ENCODE results near the gene SACM1L. TPM values are rescaled to one million over a fixed set of nuclear protein-coding genes. Genes with fewer than 3 reads are reported as not detected.
"Not testable (repeated sequence)": the region's sequence is repeated elsewhere in the genome, so short reads cannot be mapped to it uniquely, and the experiment has no call there.

The SACM1L gene
- total RNA-seq, 1 donor from 2014 or later = 45.1 TPM

GRCh38 chr3:45666757-45667431 lies 22.3 kb upstream of the SACM1L start:
- no peak for DNase-seq (ENCODE audit: low spot score)

- DNase-seq (ENCODE audit: low spot score) = no peak
These were observed 21.6 kb upstream of the SACM1L start for GRCh38 chr3:45667569-45667934.

- no peak for DNase-seq (ENCODE audit: low spot score)
These were observed 18.8 kb upstream of the SACM1L start for GRCh38 chr3:45670436-45670835.

GRCh38 chr3:45670991-45671390 lies 18.2 kb upstream of the SACM1L start:
- no peak for DNase-seq (ENCODE audit: low spot score)

- DNase-seq (ENCODE audit: low spot score) = no peak
These were observed 15.9 kb upstream of the SACM1L start for GRCh38 chr3:45673273-45673672.

- DNase-seq (ENCODE audit: low spot score) = no peak
These were observed 12.7 kb upstream of the SACM1L start for GRCh38 chr3:45676325-45677032.

GRCh38 chr3:45677033-45677446 lies 12.2 kb upstream of the SACM1L start:
- no peak for DNase-seq (ENCODE audit: low spot score)

- no peak for DNase-seq (ENCODE audit: low spot score)
These were observed 11.4 kb upstream of the SACM1L start for GRCh38 chr3:45677841-45678240.

- no peak for DNase-seq (ENCODE audit: low spot score)
These were observed 9.4 kb upstream of the SACM1L start for GRCh38 chr3:45679805-45680204.

GRCh38 chr3:45681221-45681620 lies 8.0 kb upstream of the SACM1L start:
- no peak for DNase-seq (ENCODE audit: low spot score)

GRCh38 chr3:45681846-45682245 lies 7.3 kb upstream of the SACM1L start:
- DNase-seq (ENCODE audit: low spot score) = no peak

GRCh38 chr3:45682311-45682710 lies 6.9 kb upstream of the SACM1L start:
- no peak for DNase-seq (ENCODE audit: low spot score)

GRCh38 chr3:45682786-45683185 lies 6.4 kb upstream of the SACM1L start:
- no peak for DNase-seq (ENCODE audit: low spot score)

GRCh38 chr3:45683417-45684326 lies 5.5 kb upstream of the SACM1L start:
- DNase-seq (ENCODE audit: low spot score) = no peak

GRCh38 chr3:45684327-45684892 lies 4.8 kb upstream of the SACM1L start:
- no peak for DNase-seq (ENCODE audit: low spot score)

- DNase-seq (ENCODE audit: low spot score) = not testable (repeated sequence)
These were observed 3.5 kb upstream of the SACM1L start for GRCh38 chr3:45685722-45686121.

GRCh38 chr3:45686850-45687249 lies 2.3 kb upstream of the SACM1L start:
- DNase-seq (ENCODE audit: low spot score) = no peak

GRCh38 chr3:45687828-45688193 lies 1.4 kb upstream of the SACM1L start:
- no peak for DNase-seq (ENCODE audit: low spot score)

- no peak for DNase-seq (ENCODE audit: low spot score)
These were observed 858 bp upstream of the SACM1L start for GRCh38 chr3:45688194-45688881.

GRCh38 chr3:45689787-45690145 lies 570 bp downstream of the SACM1L start:
- DNase-seq (ENCODE audit: low spot score) = no peak

GRCh38 chr3:45690336-45691035 lies 1.3 kb downstream of the SACM1L start:
- DNase-seq (ENCODE audit: low spot score) = no peak
